22Rv1 (cell line): Measurements from ENCODE around the gene CDIP1.

Experiments used
- CTCF ChIP-seq: fragments of 450-650 bp; IDR thresholded peaks from 2 replicates; pipeline ENCODE4 v1.5.1; 2017; ENCODE audit warnings: mild to moderate bottlenecking
- ZFX ChIP-seq: fragments of 450-650 bp; IDR thresholded peaks from 2 replicates; pipeline ENCODE4 v1.6.1; 2017; ENCODE audit warnings: antibody characterized with exemption, borderline replicate concordance

- TF ChIP-seq CTCF, result no peak
- TF ChIP-seq ZFX, result no peak
These were observed 29.8 kb downstream of the CDIP1 start for GRCh38 chr16:4508806-4509205.
